A673 (cell line): ENCODE results near the gene SAP25. TPM values are rescaled to one million over a fixed set of nuclear protein-coding genes. Genes with fewer than 3 reads are reported as not detected.

Experiments
- BruUV-seq: library from RNA; stranded (reverse); fragments of 400-500 nt; replicated peaks from 2 replicates; lab custom pipeline; 2021; lab: Mats Ljungman, UMichigan
- CTCF ChIA-PET: fragments of 300-600 bp; sonication (Branson Sonifier 250); formaldehyde crosslinking; loops from one replicate; lab custom pipeline; 2022; ENCODE audit warnings: antibody characterized with exemption; lab: Charles Lee
- POLR2A ChIA-PET: fragments of 300-600 bp; sonication (Branson Sonifier 250); formaldehyde crosslinking; loops from one replicate; lab custom pipeline; 2022; ENCODE audit warnings: antibody characterized with exemption; ENCODE audit not compliant: low non-redundant PET; lab: Charles Lee
- DNase-seq: peaks from one replicate; pipeline ENCODE4 v3.0.0-alpha.2; 2015; ENCODE audit warnings: low spot score
- H3K27ac ChIP-seq: fragments of 200-600 bp; sonication (generic); 2 replicates; pipeline ENCODE4 v1.5.1; 2016; ENCODE audit warnings: mixed run types, low read depth, mild to moderate bottlenecking, mixed read lengths, antibody characterized with exemption, low read length; ENCODE audit not compliant: poor library complexity, severe bottlenecking
- H3K27me3 ChIP-seq: fragments of 200-600 bp; sonication (generic); replicated peaks from 2 replicates; pipeline ENCODE4 v1.6.1; 2017; ENCODE audit warnings: mixed run types, low read depth, mild to moderate bottlenecking, mixed read lengths, antibody characterized with exemption, low read length; ENCODE audit not compliant: insufficient read depth, poor library complexity
- H3K36me3 ChIP-seq: fragments of 200-600 bp; sonication (generic); 2 replicates; pipeline ENCODE4 v1.6.1; 2016; ENCODE audit warnings: mixed run types, mild to moderate bottlenecking, mixed read lengths, antibody characterized with exemption, low read length; ENCODE audit not compliant: insufficient read depth, poor library complexity, severe bottlenecking
- H3K4me1 ChIP-seq: fragments of 200-600 bp; sonication (generic); 2 replicates; pipeline ENCODE4 v1.6.1; 2017; ENCODE audit warnings: mixed run types, mild to moderate bottlenecking, mixed read lengths, antibody characterized with exemption, low read length; ENCODE audit not compliant: insufficient read depth, poor library complexity, severe bottlenecking
- H3K4me3 ChIP-seq: fragments of 200-600 bp; sonication (generic); 2 replicates; pipeline ENCODE4 v1.5.1; 2016; ENCODE audit warnings: low read depth, mixed run types, mild to moderate bottlenecking, mixed read lengths, low read length; ENCODE audit not compliant: poor library complexity, severe bottlenecking
- H3K9me3 ChIP-seq: fragments of 200-600 bp; sonication (generic); 2 replicates; pipeline ENCODE4 v1.6.1; 2016; ENCODE audit warnings: mixed run types, low read depth, mild to moderate bottlenecking, mixed read lengths, antibody characterized with exemption, low read length; ENCODE audit not compliant: poor library complexity, severe bottlenecking
- EZH2 ChIP-seq: fragments of 200-600 bp; sonication (generic); IDR thresholded peaks from 2 replicates; pipeline ENCODE4 v1.6.1; 2017; ENCODE audit warnings: borderline replicate concordance, low read depth, mild to moderate bottlenecking, mixed read lengths, antibody characterized with exemption, low read length; ENCODE audit not compliant: poor library complexity, severe bottlenecking
- intact Hi-C: fragments of 100-400 bp; cut with micrococcal nuclease; formaldehyde crosslinking; loops from one replicate; pipeline ENCODE4 v1.10.0; 2022; ENCODE audit not compliant: unreplicated experiment
- total RNA-seq: library from RNA; stranded (reverse); gene quantifications from 2 replicates; pipeline ENCODE4 v1.2.3, GENCODE V29; 2021
- TF ChIP-seq, protein P1 (sequence below): fragments of 300-800, 200-600 bp; sonication (generic); conservative IDR thresholded peaks from 2 replicates; pipeline ENCODE4 v1.5.1; 2017; ENCODE audit warnings: low read depth, mild to moderate bottlenecking, antibody characterized with exemption, low read length, moderate library complexity, mixed read lengths

Gene SAP25
- total RNA-seq, 1 experiment from 2014 or later, result 1.7 TPM

DNA sequence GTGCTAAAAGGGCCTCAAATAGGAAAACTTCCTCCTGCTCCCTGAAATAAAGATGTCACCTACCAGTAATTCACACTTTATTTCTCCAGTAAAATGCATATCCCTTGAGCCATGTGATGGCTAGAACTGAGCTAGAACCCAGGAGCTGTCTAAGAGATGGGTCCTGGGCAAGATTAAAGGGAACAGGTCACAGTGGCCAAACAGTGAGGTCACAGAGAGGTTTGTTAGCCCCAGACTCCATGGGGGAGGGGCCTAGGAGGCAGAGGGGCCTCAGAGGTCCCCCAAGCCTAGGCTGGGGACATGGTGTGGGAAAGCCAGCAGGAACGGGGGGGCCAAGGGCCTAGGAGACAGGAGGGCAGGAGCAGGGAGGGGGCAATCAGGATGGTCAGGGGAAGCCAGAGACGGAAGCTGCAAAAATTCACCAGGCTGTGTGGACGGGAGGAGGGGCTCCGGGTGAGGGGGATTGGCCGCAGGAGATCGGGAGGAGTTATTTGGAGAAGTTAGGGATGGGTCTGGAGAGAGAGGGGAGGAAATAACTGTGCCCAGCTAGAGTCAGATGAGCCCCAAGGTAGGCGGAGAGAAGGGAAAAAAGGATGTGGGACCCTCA is 15.7 kb upstream of the SAP25 start:
- intact Hi-C loops, result loop anchor here (10.0 kb wide), 1 partner anchor 85 kb away; the partner anchor contains the start of gene GNB2

DNA sequence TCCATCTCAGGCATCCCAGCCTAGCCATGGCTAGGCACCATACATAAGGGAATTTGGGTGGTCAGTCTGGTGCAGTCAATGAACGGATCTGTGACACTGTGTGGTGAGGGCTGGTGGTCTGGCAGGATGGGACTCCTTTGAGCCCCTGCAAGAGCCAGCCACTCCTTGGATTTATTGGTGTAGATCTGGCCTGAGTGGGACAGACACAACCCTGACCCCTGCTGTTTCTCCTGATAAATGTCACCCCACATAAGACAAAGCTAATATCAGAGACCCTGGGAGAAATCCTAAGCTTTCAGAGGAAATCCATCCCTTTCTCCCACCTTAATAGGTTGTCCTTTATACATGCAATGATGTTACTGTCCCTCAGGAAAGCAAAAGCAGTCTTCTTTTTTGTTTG is 14.7 kb upstream of the SAP25 start:
- no peak for DNase-seq
- Histone ChIP-seq H3K4me1 (peaks cover 23% of the 10 kb centered on the region), H3K4me3 (no peak overlapping the region), H3K9me3 (no peaks in the 10 kb centered on the region), H3K27ac (no peak overlapping the region), H3K27me3 (no peaks in the 10 kb centered on the region), H3K36me3 (no peaks in the 10 kb centered on the region)
- ChIA-PET CTCF (no interaction called here), POLR2A (interaction anchor here (0.6 kb wide), 1 partner anchor 8 kb away, joined by 5 read pairs; no protein-coding TSS in a partner anchor)
- TF ChIP-seq EZH2, result no peak
- TF ChIP-seq, protein P1, sequence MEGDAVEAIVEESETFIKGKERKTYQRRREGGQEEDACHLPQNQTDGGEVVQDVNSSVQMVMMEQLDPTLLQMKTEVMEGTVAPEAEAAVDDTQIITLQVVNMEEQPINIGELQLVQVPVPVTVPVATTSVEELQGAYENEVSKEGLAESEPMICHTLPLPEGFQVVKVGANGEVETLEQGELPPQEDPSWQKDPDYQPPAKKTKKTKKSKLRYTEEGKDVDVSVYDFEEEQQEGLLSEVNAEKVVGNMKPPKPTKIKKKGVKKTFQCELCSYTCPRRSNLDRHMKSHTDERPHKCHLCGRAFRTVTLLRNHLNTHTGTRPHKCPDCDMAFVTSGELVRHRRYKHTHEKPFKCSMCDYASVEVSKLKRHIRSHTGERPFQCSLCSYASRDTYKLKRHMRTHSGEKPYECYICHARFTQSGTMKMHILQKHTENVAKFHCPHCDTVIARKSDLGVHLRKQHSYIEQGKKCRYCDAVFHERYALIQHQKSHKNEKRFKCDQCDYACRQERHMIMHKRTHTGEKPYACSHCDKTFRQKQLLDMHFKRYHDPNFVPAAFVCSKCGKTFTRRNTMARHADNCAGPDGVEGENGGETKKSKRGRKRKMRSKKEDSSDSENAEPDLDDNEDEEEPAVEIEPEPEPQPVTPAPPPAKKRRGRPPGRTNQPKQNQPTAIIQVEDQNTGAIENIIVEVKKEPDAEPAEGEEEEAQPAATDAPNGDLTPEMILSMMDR, result peak; percentile 26; the same call in 1 of the 2 replicates
- BruUV-seq, result no TSS peak
- intact Hi-C loops, result loop anchor here (10.0 kb wide), 1 partner anchor 86 kb away; the partner anchor contains the start of gene GNB2

More for the DNA sequence above, 15.7 kb upstream of the SAP25 start:
- no peaks in the 10 kb centered on the region for H3K27me3 ChIP-seq
- no peaks in the 10 kb centered on the region for H3K36me3 ChIP-seq
- no TSS peak for BruUV-seq
- no peak overlapping the region for H3K4me3 ChIP-seq
- CTCF ChIA-PET, result interaction anchor here (0.7 kb wide), 1 partner anchor 94 kb away, joined by 4 read pairs; no protein-coding TSS in a partner anchor
- POLR2A ChIA-PET, result no interaction called here
- H3K27ac ChIP-seq, result no peak overlapping the region
- no peak for DNase-seq
- H3K4me1 ChIP-seq, result peaks cover 13% of the 10 kb centered on the region
- TF ChIP-seq, protein P1, result no peak
- TF ChIP-seq EZH2, result no peak
- no peaks in the 10 kb centered on the region for H3K9me3 ChIP-seq

DNA sequence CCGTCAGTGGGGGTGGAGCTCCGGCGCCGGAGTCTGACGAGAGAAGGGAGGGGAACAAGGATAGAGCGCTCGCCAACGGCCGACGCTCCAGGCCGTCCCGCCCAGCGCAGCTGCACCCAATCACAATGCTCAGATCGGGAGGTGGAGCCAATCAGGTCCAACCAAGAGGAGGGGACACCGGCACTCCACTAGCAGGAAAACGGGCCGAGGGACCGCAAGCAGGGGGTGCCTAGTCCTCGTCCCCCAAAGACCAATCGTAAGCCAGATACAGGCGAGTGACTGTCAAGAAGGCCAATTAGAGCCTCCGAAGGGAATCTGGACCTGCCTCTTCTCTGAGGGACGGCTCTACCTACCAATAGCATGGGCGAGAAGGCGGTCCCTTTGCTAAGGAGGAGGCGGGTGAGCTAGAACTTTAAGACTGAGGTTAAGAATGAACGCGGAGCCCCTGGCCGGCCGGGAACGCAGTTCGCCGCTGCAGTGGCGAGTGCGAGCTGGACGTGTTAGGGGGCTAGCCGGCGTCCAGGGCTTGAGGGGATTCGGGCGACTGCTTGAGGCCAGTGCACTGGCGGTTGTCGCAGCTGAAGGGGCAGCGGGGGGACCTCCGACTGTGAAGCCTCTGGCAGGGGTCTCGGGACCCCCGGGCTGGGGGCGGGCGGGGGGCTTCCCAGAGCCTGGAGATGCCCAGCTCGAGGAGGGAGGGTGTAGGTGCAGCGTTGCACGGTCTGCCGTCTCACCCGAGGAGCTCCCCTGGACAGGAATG is 12.7 kb upstream of the SAP25 start, which contains the start of gene FBXO24:
FBXO24 (plus strand) TSS at position 63 of the 760 bp plus-strand sequence; CDS start at position 361, 298 bp downstream.
- TF ChIP-seq, protein P1, result no peak
- no peak for TF ChIP-seq EZH2
- peak within 1 kb of the TSS; percentile 93 for H3K4me3 ChIP-seq
- peaks cover 12% of the 10 kb centered on the region for H3K36me3 ChIP-seq
- H3K4me1 ChIP-seq, result peaks cover 25% of the 10 kb centered on the region
- peak; percentile 100 for DNase-seq
- POLR2A ChIA-PET, result interaction anchor here (0.6 to 1.1 kb wide), 4 partner anchors 17 to 266 kb away, joined by 3 to 15 read pairs (median 3); partner anchors contain the start of gene SLC12A9
- no peaks in the 10 kb centered on the region for H3K9me3 ChIP-seq
- H3K27ac ChIP-seq, result peak within 1 kb of the TSS; percentile 96
- H3K27me3 ChIP-seq, result no peaks in the 10 kb centered on the region
- intact Hi-C loops, result loop anchor here (10.0 kb wide), 1 partner anchor 88 kb away; the partner anchor contains the start of gene GNB2
- BruUV-seq, result no TSS peak
- CTCF ChIA-PET, result interaction anchor here (0.6 to 0.9 kb wide), 5 partner anchors 24 to 121 kb away, joined by 3 to 9 read pairs (median 5); partner anchors contain the start of gene POP7
